Measurements from ENCODE around the gene PRIMPOL. TPM values are rescaled to one million over a fixed set of nuclear protein-coding genes. Genes with fewer than 3 reads are reported as not detected.
A peak's percentile ranks its signal among the peaks of the same experiment; 100 is the strongest.

The PRIMPOL gene
- total RNA-seq, 5 donors from 2014 or later (not counting 1 experiment from before 2014, with no cell fraction given) = 11.6 to 14.8 (median 12.4) TPM

- no peak overlapping the region for H3K27ac ChIP-seq (ENCODE audit: low read length)
- H3K36me3 Mint-ChIP-seq = peaks cover 28% of the 10 kb centered on the region
- ChIA-PET POLR2A (no interaction called here), CTCF (no interaction called here)
- no peaks in the 10 kb centered on the region for H3K27me3 ChIP-seq (replicated peaks in 1 of 2; ENCODE audit: control insufficient read depth in 2 of 2, extremely low read depth in 1 of 2, insufficient read depth in 2 of 2, low read length in 1 of 2)
- ATAC-seq (replicated peaks in 1 of 4) (no peak), DNase-seq (no peak)
- H3K27ac Mint-ChIP-seq = peak overlapping the region; percentile 47 to 97
- peaks cover 38 to 39% of the 10 kb centered on the region in 2 experiments for H3K4me1 ChIP-seq (ENCODE audit: control insufficient read depth in 1 of 2, extremely low read depth in 1 of 2, insufficient read depth in 2 of 2, low read length in 2 of 2)
- no peaks in the 10 kb centered on the region for H3K9me3 ChIP-seq
- H3K27me3 Mint-ChIP-seq = no peaks in the 10 kb centered on the region
- H3K4me3 Mint-ChIP-seq = peak overlapping the region; percentile 98
- peaks cover 0 to 14% of the 10 kb centered on the region in 2 donors for H3K36me3 ChIP-seq (ENCODE audit: control insufficient read depth in 2 of 2, extremely low read depth in 1 of 2, insufficient read depth in 1 of 2, low read length in 1 of 2)
- WGBS (ENCODE audit: insufficient coverage) = no CpG with 5 or more reads among the region's 6 CpGs
- peaks cover 69 to 72% (median 72%) of the 10 kb centered on the region in 3 donors for H3K4me1 Mint-ChIP-seq
- H3K9me3 Mint-ChIP-seq = no peaks in the 10 kb centered on the region
- no peak overlapping the region for H3K4me3 ChIP-seq (ENCODE audit: control insufficient read depth in 1 of 2, extremely low read depth in 1 of 2, low read length in 1 of 2)
Observed at GRCh38 chr4:184645904-184646610, 3.5 kb upstream of the PRIMPOL start.

GRCh38 chr4:184647266-184648053 is 2.1 kb upstream of the PRIMPOL start:
- peak overlapping the region; percentile 85 to 97 for H3K4me3 ChIP-seq (ENCODE audit: control insufficient read depth in 1 of 2, extremely low read depth in 1 of 2, low read length in 1 of 2)

GRCh38 chr4:184648054-184648312 is 1.6 kb upstream of the PRIMPOL start:
- WGBS (ENCODE audit: insufficient coverage) = 3% methylated on average over 4 of the region's 6 CpGs
- ChIA-PET POLR2A (interaction anchor here in 1 of 2 donors (0.6 kb wide), 2 partner anchors 108 to 354 kb away, joined by 3 read pairs; no protein-coding TSS in a partner anchor), CTCF (interaction anchor here (1.1 to 1.9 kb wide), 3 partner anchors 382 to 385 kb away, joined by 3 to 16 read pairs (median 3); no protein-coding TSS in a partner anchor)
- Mint-ChIP-seq H3K27me3 (no peaks in the 10 kb centered on the region), H3K4me3 (peak overlapping the region; percentile 98), H3K36me3 (peaks cover 15% of the 10 kb centered on the region), H3K9me3 (no peaks in the 10 kb centered on the region), H3K27ac (peak overlapping the region; percentile 96 to 97), H3K4me1 (peaks cover 55 to 62% (median 57%) of the 10 kb centered on the region in 3 donors)
- Histone ChIP-seq H3K27me3 (replicated peaks in 1 of 2; ENCODE audit: control insufficient read depth in 2 of 2, extremely low read depth in 1 of 2, insufficient read depth in 2 of 2, low read length in 1 of 2) (no peaks in the 10 kb centered on the region), H3K9me3 (no peaks in the 10 kb centered on the region), H3K36me3 (ENCODE audit: control insufficient read depth in 2 of 2, extremely low read depth in 1 of 2, insufficient read depth in 1 of 2, low read length in 1 of 2) (peaks cover 0 to 6% of the 10 kb centered on the region in 2 donors), H3K27ac (ENCODE audit: low read length) (peak overlapping the region; percentile 68), H3K4me3 (ENCODE audit: control insufficient read depth in 1 of 2, extremely low read depth in 1 of 2, low read length in 1 of 2) (peak overlapping the region; percentile 85 to 97), H3K4me1 (ENCODE audit: control insufficient read depth in 1 of 2, extremely low read depth in 1 of 2, insufficient read depth in 2 of 2, low read length in 2 of 2) (peaks cover 35 to 37% of the 10 kb centered on the region in 2 experiments)
- ATAC-seq (replicated peaks in 1 of 4) (no peak), DNase-seq (no peak)

More at GRCh38 chr4:184647266-184648053, 2.1 kb upstream of the PRIMPOL start:
- ChIA-PET CTCF (interaction anchor here (0.6 to 1.2 kb wide), 5 partner anchors 68 to 384 kb away, joined by 3 to 4 read pairs (median 3); no protein-coding TSS in a partner anchor), POLR2A (no interaction called here)
- no peak for DNase-seq
- Mint-ChIP-seq H3K4me1 (peaks cover 58 to 66% (median 59%) of the 10 kb centered on the region in 3 donors), H3K36me3 (peaks cover 16% of the 10 kb centered on the region), H3K27ac (peak overlapping the region; percentile 96 to 97), H3K4me3 (peak overlapping the region; percentile 98), H3K9me3 (no peaks in the 10 kb centered on the region), H3K27me3 (no peaks in the 10 kb centered on the region)
- peaks cover 0 to 8% of the 10 kb centered on the region in 2 donors for H3K36me3 ChIP-seq (ENCODE audit: control insufficient read depth in 2 of 2, extremely low read depth in 1 of 2, insufficient read depth in 1 of 2, low read length in 1 of 2)
- H3K9me3 ChIP-seq = no peaks in the 10 kb centered on the region
- peaks cover 35 to 37% of the 10 kb centered on the region in 2 experiments for H3K4me1 ChIP-seq (ENCODE audit: control insufficient read depth in 1 of 2, extremely low read depth in 1 of 2, insufficient read depth in 2 of 2, low read length in 2 of 2)
- peak overlapping the region; percentile 68 for H3K27ac ChIP-seq (ENCODE audit: low read length)
- no peaks in the 10 kb centered on the region for H3K27me3 ChIP-seq (replicated peaks in 1 of 2; ENCODE audit: control insufficient read depth in 2 of 2, extremely low read depth in 1 of 2, insufficient read depth in 2 of 2, low read length in 1 of 2)
- no peak for ATAC-seq (replicated peaks in 1 of 4)
- WGBS (ENCODE audit: insufficient coverage) = 32% methylated on average over 3 of the region's 7 CpGs

GRCh38 chr4:184648313-184649025 is 1.1 kb upstream of the PRIMPOL start:
- peak overlapping the region; percentile 69 for H3K27ac ChIP-seq (ENCODE audit: low read length)
- H3K36me3 ChIP-seq (ENCODE audit: control insufficient read depth in 2 of 2, extremely low read depth in 1 of 2, insufficient read depth in 1 of 2, low read length in 1 of 2) = peaks cover 0 to 6% of the 10 kb centered on the region in 2 donors
- no peaks in the 10 kb centered on the region for H3K9me3 ChIP-seq
- H3K36me3 Mint-ChIP-seq = peaks cover 15% of the 10 kb centered on the region
- peak overlapping the region; percentile 85 to 97 for H3K4me3 ChIP-seq (ENCODE audit: control insufficient read depth in 1 of 2, extremely low read depth in 1 of 2, low read length in 1 of 2)
- ChIA-PET CTCF (interaction anchor here (1.0 to 1.9 kb wide), 4 partner anchors 90 to 385 kb away, joined by 3 to 16 read pairs (median 3); no protein-coding TSS in a partner anchor), POLR2A (interaction anchor here (0.6 to 1.8 kb wide), 6 partner anchors 85 to 417 kb away, joined by 3 to 10 read pairs (median 4); partner anchors contain the start of gene CENPU (in 1 of the 2))
- H3K4me3 Mint-ChIP-seq = peak overlapping the region; percentile 98
- H3K4me1 Mint-ChIP-seq = peaks cover 55 to 62% (median 57%) of the 10 kb centered on the region in 3 donors
- H3K4me1 ChIP-seq (ENCODE audit: control insufficient read depth in 1 of 2, extremely low read depth in 1 of 2, insufficient read depth in 2 of 2, low read length in 2 of 2) = peaks cover 35 to 37% of the 10 kb centered on the region in 2 experiments
- H3K9me3 Mint-ChIP-seq = no peaks in the 10 kb centered on the region
- peak overlapping the region; percentile 96 to 97 for H3K27ac Mint-ChIP-seq
- DNase-seq = peak in 31 of 35 experiments; percentile 11 to 57 (median 29)
- no peaks in the 10 kb centered on the region for H3K27me3 ChIP-seq (replicated peaks in 1 of 2; ENCODE audit: control insufficient read depth in 2 of 2, extremely low read depth in 1 of 2, insufficient read depth in 2 of 2, low read length in 1 of 2)
- H3K27me3 Mint-ChIP-seq = no peaks in the 10 kb centered on the region
- peak; percentile 11 to 30 (median 21) for ATAC-seq (replicated peaks in 1 of 4)
- under 1% methylated on average over 52 of the region's 52 CpGs for WGBS (ENCODE audit: insufficient coverage)

GRCh38 chr4:184649971-184650855 is 675 bp downstream of the PRIMPOL start:
- H3K27me3 ChIP-seq (replicated peaks in 1 of 2; ENCODE audit: control insufficient read depth in 2 of 2, extremely low read depth in 1 of 2, insufficient read depth in 2 of 2, low read length in 1 of 2) = no peaks in the 10 kb centered on the region
- POLR2A ChIA-PET = interaction anchor here (0.6 to 1.8 kb wide), 15 partner anchors 10 to 1735 kb away, joined by 3 to 10 read pairs (median 6); partner anchors contain the start of genes CENPU (in 1 of the 2) and IRF2 (in 1 of the 2)

More at GRCh38 chr4:184649971-184650855, 675 bp downstream of the PRIMPOL start:
- peak in 2 of 35 experiments; percentile 4 to 30 for DNase-seq
- H3K4me3 Mint-ChIP-seq = peak overlapping the region; percentile 81 to 98 (median 96)
- H3K4me1 Mint-ChIP-seq = peaks cover 41 to 50% (median 42%) of the 10 kb centered on the region in 3 donors
- peaks cover 9% of the 10 kb centered on the region for H3K36me3 Mint-ChIP-seq
- CTCF ChIA-PET = interaction anchor here (0.6 to 1.9 kb wide), 10 partner anchors 18 to 1214 kb away, joined by 3 to 16 read pairs (median 4); partner anchors contain the start of genes CENPU (in 1 of the 2) and IRF2 (in 1 of the 2)
- no peaks in the 10 kb centered on the region for H3K9me3 Mint-ChIP-seq
- peak overlapping the region; percentile 68 for H3K27ac ChIP-seq (ENCODE audit: low read length)
- H3K36me3 ChIP-seq (ENCODE audit: control insufficient read depth in 2 of 2, extremely low read depth in 1 of 2, insufficient read depth in 1 of 2, low read length in 1 of 2) = no peaks in the 10 kb centered on the region
- H3K9me3 ChIP-seq = no peaks in the 10 kb centered on the region
- peak overlapping the region; percentile 76 to 93 for H3K27ac Mint-ChIP-seq
- peak in 2 of 4 experiments; percentile 1 to 2 for ATAC-seq (replicated peaks in 1 of 4)
- 36% methylated on average over 14 of the region's 21 CpGs for WGBS (ENCODE audit: insufficient coverage)
- H3K4me1 ChIP-seq (ENCODE audit: control insufficient read depth in 1 of 2, extremely low read depth in 1 of 2, insufficient read depth in 2 of 2, low read length in 2 of 2) = peaks cover 25 to 34% of the 10 kb centered on the region in 2 experiments
- H3K27me3 Mint-ChIP-seq = no peaks in the 10 kb centered on the region
- H3K4me3 ChIP-seq (ENCODE audit: control insufficient read depth in 1 of 2, extremely low read depth in 1 of 2, low read length in 1 of 2) = peak overlapping the region; percentile 81 to 83

All from T-cell (primary cell).